NCI-H1105 (cell line): ENCODE measurements around the gene ARHGEF3.

ENCODE experiments used
- DNase-seq: peaks from one replicate; lab custom pipeline; 2025; lab: John Stamatoyannopoulos, UW

ARHGEF3 gene

DNA sequence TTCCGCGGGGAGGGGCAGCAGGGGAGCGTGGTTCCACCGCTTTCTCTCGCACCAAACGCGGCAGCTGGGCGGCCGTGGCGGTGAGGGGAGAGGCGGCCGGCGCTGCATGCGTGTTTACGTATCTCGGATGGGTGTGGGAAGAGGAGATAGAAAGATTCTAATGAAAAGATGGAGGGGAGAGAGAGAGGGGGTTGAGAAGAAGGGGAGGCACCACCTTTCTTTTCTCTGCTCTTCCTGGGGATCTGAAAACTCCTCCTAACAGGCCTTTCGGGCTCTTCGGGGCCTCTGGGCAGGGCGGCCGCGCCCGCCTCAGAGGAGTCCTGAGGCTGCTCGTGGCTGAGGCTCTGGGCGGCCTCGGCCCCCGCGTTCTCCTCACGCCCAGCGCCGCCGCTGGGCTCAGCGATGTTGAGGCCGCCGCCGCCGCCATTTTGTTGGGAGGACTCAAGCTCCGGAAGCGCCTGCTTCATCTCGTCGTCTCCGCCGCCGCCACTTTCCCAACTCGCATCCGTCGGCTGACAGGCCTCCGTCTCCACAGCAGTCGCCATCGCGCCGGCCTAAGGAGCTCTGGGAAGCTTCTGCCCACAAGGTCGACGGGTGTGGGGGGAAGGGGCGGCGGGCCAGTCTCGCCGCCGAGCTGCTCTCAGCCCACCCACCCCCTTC lies 119.2 kb downstream of the ARHGEF3 start:
- DNase-seq, result peak; percentile 15

DNA sequence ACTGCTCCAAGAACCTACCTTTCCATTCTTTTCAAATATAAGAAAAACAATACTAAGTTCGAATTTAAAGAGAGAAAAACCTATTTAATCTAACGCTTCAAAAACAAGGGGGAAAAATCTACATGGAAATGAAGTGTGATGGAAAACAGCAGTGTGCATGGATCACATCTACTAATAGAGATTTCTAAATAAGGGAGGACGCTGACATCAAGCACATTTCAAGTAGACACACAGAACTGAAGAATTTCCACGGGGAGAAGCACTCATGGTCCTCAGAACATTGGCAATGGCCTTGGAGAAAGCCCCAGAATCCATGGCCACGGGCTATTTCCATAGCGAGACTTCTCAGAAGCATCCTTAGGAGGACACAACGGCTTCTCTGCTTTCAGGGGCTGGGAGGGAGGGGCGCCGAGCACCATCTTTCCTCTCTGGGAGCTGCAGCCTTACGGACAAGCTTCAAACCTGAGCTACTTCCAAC lies 119.7 kb downstream of the ARHGEF3 start:
- no peak for DNase-seq

GRCh38 chr3:56680054-56680580 lies 121.6 kb downstream of the ARHGEF3 start:
- no peak for DNase-seq
